SU-DHL-6 (cell line): ENCODE results near the gene WDR18.
"Not testable (repeated sequence)": the region's sequence is repeated elsewhere in the genome, so short reads cannot be mapped to it uniquely, and the experiment has no call there.

ENCODE experiments used
- H2AFZ ChIP-seq: fragments of 200-600 bp; sonication (generic); 2 replicates; pipeline ENCODE4 v1.6.1; 2014; ENCODE audit warnings: low read depth, mild to moderate bottlenecking, moderate library complexity, mixed read lengths, antibody characterized with exemption, low read length; ENCODE audit not compliant: severe bottlenecking
- H3F3A ChIP-seq: fragments of 200-600 bp; shearing (Covaris generic); 2 replicates; pipeline ENCODE4 v1.6.0; 2016; ENCODE audit warnings: antibody characterized with exemption, mild to moderate bottlenecking; ENCODE audit not compliant: insufficient read depth
- H3K27ac ChIP-seq: fragments of 200-600 bp; sonication (generic); 2 replicates; pipeline ENCODE4 v1.5.1; 2016; ENCODE audit warnings: low read depth, mild to moderate bottlenecking, low read length, moderate library complexity, mixed read lengths
- H3K27me3 ChIP-seq: fragments of 200-600 bp; sonication (generic), shearing (Covaris generic); 2 replicates; pipeline ENCODE4 v1.6.0; 2014; ENCODE audit warnings: mild to moderate bottlenecking, low read length
- H3K36me3 ChIP-seq: fragments of 200-600 bp; sonication (generic); 2 replicates; pipeline ENCODE4 v1.6.1; 2014; ENCODE audit warnings: mild to moderate bottlenecking, low read length, mixed read lengths
- H3K4me2 ChIP-seq: fragments of 300-600, 200-600 bp; shearing (Covaris generic), sonication (generic); 2 replicates; pipeline ENCODE4 v1.6.0; 2014; ENCODE audit warnings: low read length, low read depth, mild to moderate bottlenecking; ENCODE audit not compliant: poor library complexity, severe bottlenecking
- H3K4me3 ChIP-seq: fragments of 200-600 bp; sonication (generic); 2 replicates; pipeline ENCODE4 v1.5.1; 2014; ENCODE audit warnings: antibody characterized with exemption, low read length, mild to moderate bottlenecking, mixed read lengths; ENCODE audit not compliant: insufficient read depth, poor library complexity, severe bottlenecking
- H3K79me2 ChIP-seq: fragments of 200-600 bp; sonication (generic); 2 replicates; pipeline ENCODE4 v1.6.1; 2014; ENCODE audit warnings: mild to moderate bottlenecking, low read length, moderate library complexity; ENCODE audit not compliant: insufficient read depth
- H3K9ac ChIP-seq: fragments of 200-600 bp; sonication (generic); 2 replicates; pipeline ENCODE4 v1.7.0; 2014; ENCODE audit warnings: mild to moderate bottlenecking, low read length
- H3K9me2 ChIP-seq: fragments of 200-600 bp; sonication (generic); replicated peaks from 2 replicates; pipeline ENCODE4 v1.6.1; 2014; ENCODE audit warnings: low read length; ENCODE audit not compliant: insufficient read depth
- H3K9me3 ChIP-seq: fragments of 200-600 bp; sonication (generic); 2 replicates; pipeline ENCODE4 v1.6.1; 2014; ENCODE audit warnings: low read length, mixed read lengths; ENCODE audit not compliant: insufficient read depth
- H4K20me1 ChIP-seq: fragments of 200-600 bp; sonication (generic); 2 replicates; pipeline ENCODE4 v1.6.1; 2014; ENCODE audit warnings: low read depth, mild to moderate bottlenecking, antibody characterized with exemption, low read length, moderate library complexity, mixed read lengths
- CTCF ChIP-seq: fragments of 200-600 bp; sonication (generic); IDR thresholded peaks from one replicate; pipeline ENCODE4 v1.5.1; 2017; ENCODE audit warnings: antibody characterized with exemption, mild to moderate bottlenecking, low read length, moderate library complexity; ENCODE audit not compliant: insufficient read depth, poor library complexity, severe bottlenecking
- EZH2phosphoT487 ChIP-seq: fragments of 200-600 bp; sonication (generic), shearing (Covaris generic); conservative IDR thresholded peaks from 2 replicates; pipeline ENCODE4 v1.6.1; 2018; ENCODE audit warnings: mild to moderate bottlenecking, antibody characterized with exemption, low read length, moderate library complexity, mixed read lengths

The WDR18 gene

GRCh38 chr19:1019616-1019961 is 35.4 kb downstream of the WDR18 start:
- H3K9me3 ChIP-seq = no peaks in the 10 kb centered on the region
- H3K27ac ChIP-seq = peak overlapping the region; percentile 61
- H2AFZ ChIP-seq = no peak overlapping the region
- H3K36me3 ChIP-seq = no peaks in the 10 kb centered on the region
- no peaks in the 10 kb centered on the region for H3K27me3 ChIP-seq
- H3F3A ChIP-seq = peaks cover 9% of the 10 kb centered on the region
- TF ChIP-seq EZH2phosphoT487 = no peak
- TF ChIP-seq CTCF = no peak
- peaks cover 62% of the 10 kb centered on the region for H3K79me2 ChIP-seq
- peak overlapping the region; percentile 91 for H3K9ac ChIP-seq
- no peaks in the 10 kb centered on the region for H3K9me2 ChIP-seq
- H3K4me3 ChIP-seq = peak overlapping the region; percentile 89
- H4K20me1 ChIP-seq = 0 out of 2 replicates have a peak, but pooled peaks cover 5% of the 10 kb centered on the region
- H3K4me2 ChIP-seq = peak overlapping the region; percentile 86

- H3K9me3 ChIP-seq = no peaks in the 10 kb centered on the region
- H3K4me2 ChIP-seq = peak overlapping the region; percentile 86
- no peaks in the 10 kb centered on the region for H3K9me2 ChIP-seq
- H3K27me3 ChIP-seq = no peaks in the 10 kb centered on the region
- peaks cover 9% of the 10 kb centered on the region for H3F3A ChIP-seq
- peak overlapping the region; percentile 61 for H3K27ac ChIP-seq
- no peak overlapping the region for H2AFZ ChIP-seq
- H4K20me1 ChIP-seq = 0 out of 2 replicates have a peak, but pooled peaks cover 5% of the 10 kb centered on the region
- TF ChIP-seq CTCF = no peak
- TF ChIP-seq EZH2phosphoT487 = no peak
- peak overlapping the region; percentile 91 for H3K9ac ChIP-seq
- peaks cover 55% of the 10 kb centered on the region for H3K79me2 ChIP-seq
- peak overlapping the region; percentile 89 for H3K4me3 ChIP-seq
- no peaks in the 10 kb centered on the region for H3K36me3 ChIP-seq
Observed at GRCh38 chr19:1019980-1020867, 36.1 kb downstream of the WDR18 start.

DNA sequence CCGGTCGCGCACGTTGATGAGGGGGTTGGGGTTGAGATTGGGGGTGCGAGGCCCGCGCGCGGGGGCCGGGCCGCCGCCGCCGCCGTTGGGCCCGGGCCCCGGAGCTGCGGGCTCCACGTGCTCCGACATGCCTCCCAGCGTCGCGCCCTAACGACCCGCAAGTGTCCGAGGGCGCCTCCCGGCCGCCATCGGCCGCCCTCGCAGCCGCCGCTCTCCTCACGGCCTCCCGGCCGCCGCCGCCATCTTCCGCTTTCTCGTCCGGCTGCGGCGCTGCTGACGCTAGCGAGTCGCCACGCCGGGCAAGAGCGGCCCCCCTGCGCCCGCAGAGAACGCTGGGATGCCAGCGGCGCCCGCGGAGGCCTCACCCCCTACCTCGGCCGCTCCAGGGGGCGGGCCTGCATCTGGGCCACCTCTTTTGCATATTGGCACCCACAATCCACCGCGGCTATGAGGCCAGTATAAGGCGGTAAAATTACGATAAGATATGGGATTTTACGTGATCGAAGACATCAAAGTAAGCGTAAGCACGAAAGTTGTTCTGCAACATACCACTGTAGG is 36.8 kb downstream of the WDR18 start, which contains the start of gene TMEM259:
Gene TMEM259 (minus strand): TSS at position 256 of the 558 bp plus-strand sequence. CDS start 127 bp downstream, at position 129.
- H3K9ac ChIP-seq = peak within 1 kb of the TSS; percentile 91
- peaks cover 9% of the 10 kb centered on the region for H3F3A ChIP-seq
- peak within 1 kb of the TSS; percentile 61 for H3K27ac ChIP-seq
- no peak within 1 kb of the TSS for H2AFZ ChIP-seq
- H3K27me3 ChIP-seq = no peaks in the 10 kb centered on the region
- H3K9me2 ChIP-seq = no peaks in the 10 kb centered on the region
- peak within 1 kb of the TSS; percentile 89 for H3K4me3 ChIP-seq
- H3K36me3 ChIP-seq = no peaks in the 10 kb centered on the region
- TF ChIP-seq CTCF (no peak), EZH2phosphoT487 (no peak)
- H3K9me3 ChIP-seq = no peaks in the 10 kb centered on the region
- H3K79me2 ChIP-seq = peaks cover 48% of the 10 kb centered on the region
- H3K4me2 ChIP-seq = peak within 1 kb of the TSS; percentile 86
- H4K20me1 ChIP-seq = 0 out of 2 replicates have a peak, but pooled peaks cover 5% of the 10 kb centered on the region

GRCh38 chr19:1023883-1024188 is 39.7 kb downstream of the WDR18 start:
- H3K9ac ChIP-seq, H3K9me2 ChIP-seq, H3K9me3 ChIP-seq, H3K27me3 ChIP-seq, H2AFZ ChIP-seq, H3K27ac ChIP-seq, H3K4me2 ChIP-seq, H3K36me3 ChIP-seq, H3K4me3 ChIP-seq, H4K20me1 ChIP-seq: not testable (repeated sequence)
- Histone ChIP-seq H3F3A (peaks cover 19% of the 10 kb centered on the region), H3K79me2 (peaks cover 42% of the 10 kb centered on the region)

DNA sequence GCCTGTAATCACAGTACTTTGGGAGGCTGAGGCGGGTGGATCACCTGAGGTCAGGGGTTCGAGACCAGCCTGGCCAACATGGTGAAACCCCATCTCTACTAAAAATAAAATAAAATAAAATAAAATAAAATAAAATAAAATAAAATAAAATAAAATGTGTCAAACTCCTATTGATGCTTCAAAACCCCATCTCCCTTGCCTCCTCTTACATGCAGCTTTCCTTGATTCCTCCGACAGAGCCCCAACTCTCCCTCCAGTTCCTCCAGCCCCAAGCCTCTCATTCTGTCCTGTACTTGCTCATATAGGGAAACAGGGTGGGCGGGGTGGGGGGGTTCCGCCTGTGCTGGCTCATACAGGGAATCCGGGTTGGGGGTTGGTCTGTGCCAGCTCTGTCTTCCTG is 40.9 kb downstream of the WDR18 start:
- not testable (repeated sequence) for H2AFZ ChIP-seq, H3K9ac ChIP-seq, H3K36me3 ChIP-seq, H3K27me3 ChIP-seq, H3K27ac ChIP-seq, H3K4me2 ChIP-seq, H3K4me3 ChIP-seq, H3K9me3 ChIP-seq, H3K9me2 ChIP-seq, H4K20me1 ChIP-seq
- Histone ChIP-seq H3K79me2 (peaks cover 42% of the 10 kb centered on the region), H3F3A (peaks cover 19% of the 10 kb centered on the region)
